Trophoblast cell (in vitro differentiated cells and primary cell): ENCODE measurements around the gene LRRC31.

Source experiments
- DNase-seq, 2 donors: peaks; one replicate each; pipeline ENCODE4 v3.0.0-alpha.2; 2016
- H2AFZ ChIP-seq: 2 replicates; pipeline ENCODE4 v1.6.1; 2013; ENCODE audit warnings: low read length, moderate library complexity, mild to moderate bottlenecking; ENCODE audit not compliant: insufficient read depth, poor library complexity
- H2AK5ac ChIP-seq: 2 replicates; pipeline ENCODE4 v1.6.1; 2013; ENCODE audit warnings: mild to moderate bottlenecking, low read length
- H2BK120ac ChIP-seq: 2 replicates; pipeline ENCODE4 v1.6.1; 2013; ENCODE audit warnings: low read length, mild to moderate bottlenecking, moderate library complexity; ENCODE audit not compliant: insufficient read depth, poor library complexity
- H2BK12ac ChIP-seq: 2 replicates; pipeline ENCODE4 v1.6.1; 2013; ENCODE audit warnings: mild to moderate bottlenecking, low read length, moderate library complexity
- H2BK5ac ChIP-seq: 2 replicates; pipeline ENCODE4 v1.6.1; 2013; ENCODE audit warnings: low read length, low read depth, moderate library complexity, mild to moderate bottlenecking; ENCODE audit not compliant: poor library complexity
- H3K14ac ChIP-seq: 2 replicates; pipeline ENCODE4 v1.6.1; 2013; ENCODE audit warnings: mild to moderate bottlenecking, low read length
- H3K18ac ChIP-seq: 2 replicates; pipeline ENCODE4 v1.6.1; 2013; ENCODE audit warnings: mild to moderate bottlenecking, low read length
- H3K23ac ChIP-seq: 2 replicates; pipeline ENCODE4 v1.6.1; 2013; ENCODE audit warnings: low read length
- H3K27ac ChIP-seq: 2 replicates; pipeline ENCODE4 v1.5.1; 2013; ENCODE audit warnings: low read depth, mild to moderate bottlenecking, inconsistent platforms, low read length, moderate library complexity
- H3K27me3 ChIP-seq: 2 replicates; pipeline ENCODE4 v1.6.1; 2013; ENCODE audit warnings: inconsistent platforms, mild to moderate bottlenecking, low read length, moderate library complexity; ENCODE audit not compliant: insufficient read depth
- H3K36me3 ChIP-seq, 2 experiments: 1 replicate in 1 of 2; 2 replicates in 1 of 2; pipeline ENCODE4 v1.6.1; 2013; ENCODE audit warnings: low read length in 2 of 2, mild to moderate bottlenecking in 2 of 2, moderate library complexity in 1 of 2; ENCODE audit not compliant: insufficient read depth in 2 of 2, control insufficient read depth in 1 of 2
- H3K4ac ChIP-seq: 2 replicates; pipeline ENCODE4 v1.6.1; 2013; ENCODE audit warnings: low read depth, mild to moderate bottlenecking, low read length, moderate library complexity
- H3K4me1 ChIP-seq, 2 experiments: 1 replicate in 1 of 2; 2 replicates in 1 of 2; pipeline ENCODE4 v1.6.1; 2013; ENCODE audit warnings: low read length in 2 of 2, mild to moderate bottlenecking in 2 of 2, moderate library complexity in 1 of 2; ENCODE audit not compliant: insufficient read depth in 2 of 2, control insufficient read depth in 1 of 2
- H3K4me2 ChIP-seq: 2 replicates; pipeline ENCODE4 v1.6.1; 2013; ENCODE audit warnings: inconsistent platforms, mild to moderate bottlenecking, low read length, moderate library complexity
- H3K4me3 ChIP-seq: 2 replicates; pipeline ENCODE4 v1.5.1; 2013; ENCODE audit warnings: mild to moderate bottlenecking, low read depth, low read length, inconsistent platforms
- H3K79me1 ChIP-seq: one replicate; pipeline ENCODE4 v1.6.1; 2013; ENCODE audit warnings: low read length
- H3K79me2 ChIP-seq: 2 replicates; pipeline ENCODE4 v1.6.1; 2013; ENCODE audit warnings: low read length, mild to moderate bottlenecking; ENCODE audit not compliant: control insufficient read depth, insufficient read depth, poor library complexity
- H3K9ac ChIP-seq: 2 replicates; pipeline ENCODE4 v1.6.1; 2013; ENCODE audit warnings: mild to moderate bottlenecking, low read length
- H3K9me3 ChIP-seq: 2 replicates; pipeline ENCODE4 v1.6.1; 2013; ENCODE audit warnings: low read depth, mild to moderate bottlenecking, control low read depth, inconsistent platforms, low read length; ENCODE audit not compliant: insufficient read depth
- H4K12ac ChIP-seq: 2 replicates; pipeline ENCODE4 v1.6.1; 2013; ENCODE audit warnings: low read depth, mild to moderate bottlenecking, low read length, moderate library complexity
- H4K8ac ChIP-seq: 2 replicates; pipeline ENCODE4 v1.6.1; 2013; ENCODE audit warnings: low read depth, mild to moderate bottlenecking, low read length, moderate library complexity
- H4K91ac ChIP-seq: one replicate; pipeline ENCODE4 v1.6.1; 2013; ENCODE audit warnings: low read depth, mild to moderate bottlenecking, low read length, moderate library complexity
- WGBS: extraction: QIAGEN DNeasy Blood & Tissue Kit; methylation state at CpG from one replicate; pipeline ENCODE4 v1.1.7; 2013; ENCODE audit warnings: missing lambda C conversion rate; ENCODE audit not compliant: insufficient read length, insufficient coverage; ENCODE audit errors: extremely low coverage; 5-methylcytosine and 5-hydroxymethylcytosine counted together

Gene LRRC31

DNA sequence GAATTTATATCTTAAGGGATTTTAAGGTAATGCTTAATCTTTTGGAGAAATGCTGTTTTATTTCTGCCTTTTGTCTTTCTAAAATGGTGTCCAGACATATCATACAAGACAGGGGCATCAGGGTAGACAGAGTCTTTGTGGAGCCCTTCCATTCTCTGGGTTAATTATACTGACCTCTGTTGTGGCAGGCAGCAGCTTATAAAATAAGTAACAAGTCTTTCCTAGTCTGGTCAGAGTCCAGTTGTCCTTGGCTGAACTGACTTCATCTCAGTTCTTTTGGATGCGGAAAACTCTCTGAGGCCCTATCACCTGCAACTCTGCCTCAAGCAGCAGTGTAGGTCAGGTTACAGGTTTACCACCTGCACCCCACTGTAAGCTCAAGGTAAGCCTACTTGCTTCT is 77.4 kb downstream of the LRRC31 start:
- Histone ChIP-seq H3K27ac (no peak overlapping the region), H3K79me2 (no peaks in the 10 kb centered on the region), H3K23ac (no peak overlapping the region), H4K8ac (no peak overlapping the region), H3K79me1 (no peaks in the 10 kb centered on the region), H2BK12ac (no peak overlapping the region), H3K18ac (no peak overlapping the region), H2AK5ac (no peak overlapping the region), H3K4me3 (no peak overlapping the region), H3K4me2 (no peak overlapping the region), H2BK120ac (no peak overlapping the region), H2AFZ (no peak overlapping the region), H3K27me3 (no peaks in the 10 kb centered on the region), H2BK5ac (no peak overlapping the region), H3K14ac (no peak overlapping the region), H3K4ac (no peak overlapping the region), H4K12ac (no peak overlapping the region), H4K91ac (no peak overlapping the region), H3K9me3 (no peaks in the 10 kb centered on the region), H3K9ac (no peak overlapping the region), H3K4me1 (no peaks in the 10 kb centered on the region), H3K36me3 (peaks cover 5 to 6% of the 10 kb centered on the region in 2 experiments)
- no CpG with 5 or more reads among the region's 1 CpG for WGBS
- no peak for DNase-seq

DNA sequence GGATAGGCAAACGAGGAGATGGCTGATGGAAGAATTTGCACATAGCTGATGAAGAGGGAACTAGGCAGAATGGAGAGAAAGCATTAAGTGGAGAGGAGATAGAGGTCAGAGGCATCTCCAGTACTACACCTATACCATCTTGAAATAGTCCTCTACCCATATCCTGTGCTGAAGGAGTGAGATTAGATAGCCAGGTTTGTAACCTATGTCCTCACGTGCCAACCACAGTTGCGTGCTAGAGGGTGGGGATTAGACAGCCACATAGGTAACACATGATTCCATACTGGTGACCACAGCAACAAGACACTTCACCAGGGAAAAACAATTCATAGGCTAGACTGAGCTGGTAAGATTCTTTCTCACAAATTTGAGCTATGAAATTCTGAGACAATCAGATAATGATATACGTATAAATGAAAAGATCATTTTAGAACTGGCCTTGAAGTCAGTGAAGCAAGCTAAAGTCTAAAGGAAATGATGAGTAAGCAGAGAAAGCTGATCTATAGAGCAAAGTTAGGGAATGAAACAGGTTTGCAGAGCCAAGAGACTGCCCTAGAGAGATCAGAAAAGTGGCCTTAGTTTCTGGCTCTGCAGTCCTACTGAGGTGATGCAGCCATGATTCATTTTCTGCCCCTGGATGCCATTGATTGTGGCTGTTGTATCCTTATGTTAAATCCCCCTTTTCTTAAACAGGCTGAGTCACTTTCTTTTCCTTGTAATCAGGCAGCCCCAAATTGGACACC is 78.9 kb downstream of the LRRC31 start:
- Histone ChIP-seq H3K4me3 (no peak overlapping the region), H3K27ac (no peak overlapping the region), H2BK12ac (no peak overlapping the region), H3K36me3 (peaks cover 5 to 8% of the 10 kb centered on the region in 2 experiments), H3K27me3 (no peaks in the 10 kb centered on the region), H3K4me1 (no peaks in the 10 kb centered on the region), H3K79me1 (no peaks in the 10 kb centered on the region), H3K9me3 (no peaks in the 10 kb centered on the region), H4K91ac (no peak overlapping the region), H3K18ac (no peak overlapping the region), H3K4me2 (no peak overlapping the region), H2BK5ac (no peak overlapping the region), H3K9ac (no peak overlapping the region), H3K23ac (no peak overlapping the region), H2BK120ac (no peak overlapping the region), H2AFZ (no peak overlapping the region), H4K8ac (no peak overlapping the region), H2AK5ac (no peak overlapping the region), H3K4ac (no peak overlapping the region), H3K14ac (no peak overlapping the region), H3K79me2 (no peaks in the 10 kb centered on the region), H4K12ac (no peak overlapping the region)
- DNase-seq, result peak; percentile 49 to 74
- no CpG with 5 or more reads among the region's 4 CpGs for WGBS

DNA sequence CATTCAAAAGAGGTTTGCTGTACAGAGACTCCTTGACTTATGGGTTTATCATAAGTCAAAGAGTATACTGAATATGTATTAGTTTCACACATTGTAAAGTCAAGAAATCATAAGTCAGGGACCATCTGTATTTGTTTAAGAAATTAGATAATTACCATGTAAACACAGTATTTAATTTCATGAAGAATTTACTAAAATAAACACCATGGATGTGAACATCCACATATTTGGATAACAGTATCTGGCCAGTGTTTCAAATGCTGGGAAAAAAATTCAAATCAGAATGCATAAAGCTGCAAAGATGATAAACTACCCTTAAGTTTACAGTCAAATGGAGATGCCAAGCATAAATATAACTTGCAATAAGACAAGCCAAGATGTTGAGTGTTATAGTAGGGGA is 79.5 kb downstream of the LRRC31 start:
- H3K36me3 ChIP-seq, result peaks cover 5 to 11% of the 10 kb centered on the region in 2 experiments
- H3K9ac ChIP-seq, result no peak overlapping the region
- no peak overlapping the region for H2BK120ac ChIP-seq
- no peak overlapping the region for H3K27ac ChIP-seq
- no peaks in the 10 kb centered on the region for H3K79me2 ChIP-seq
- no peak overlapping the region for H3K4ac ChIP-seq
- no peak overlapping the region for H3K14ac ChIP-seq
- no peak for DNase-seq
- H4K91ac ChIP-seq, result no peak overlapping the region
- H3K23ac ChIP-seq, result no peak overlapping the region
- H4K8ac ChIP-seq, result no peak overlapping the region
- no peak overlapping the region for H3K4me3 ChIP-seq
- H3K9me3 ChIP-seq, result no peaks in the 10 kb centered on the region
- no peak overlapping the region for H2AFZ ChIP-seq
- no peak overlapping the region for H3K18ac ChIP-seq
- no peak overlapping the region for H3K4me2 ChIP-seq
- H2BK5ac ChIP-seq, result no peak overlapping the region
- no peak overlapping the region for H2BK12ac ChIP-seq
- no peaks in the 10 kb centered on the region for H3K79me1 ChIP-seq
- no peaks in the 10 kb centered on the region for H3K27me3 ChIP-seq
- no peak overlapping the region for H2AK5ac ChIP-seq
- no peaks in the 10 kb centered on the region for H3K4me1 ChIP-seq
- no peak overlapping the region for H4K12ac ChIP-seq
